OCI-LY1 (cell line): Measurements from ENCODE around the gene MINDY1.

ENCODE experiments used
- H2AFZ ChIP-seq: fragments of 200-600 bp; sonication (generic), shearing (Covaris generic); 2 replicates; pipeline ENCODE4 v1.6.0; 2014; ENCODE audit warnings: antibody characterized with exemption, mild to moderate bottlenecking, low read length
- H3F3A ChIP-seq: fragments of 200-600 bp; sonication (generic), shearing (Covaris generic); 2 replicates; pipeline ENCODE4 v1.6.0; 2014; ENCODE audit warnings: mild to moderate bottlenecking, antibody characterized with exemption, low read length, moderate library complexity; ENCODE audit not compliant: insufficient read depth
- H3K27ac ChIP-seq: fragments of 200-600 bp; sonication (generic); 2 replicates; pipeline ENCODE4 v1.5.1; 2014; ENCODE audit warnings: low read length, mixed run types, mild to moderate bottlenecking, low read depth; ENCODE audit not compliant: poor library complexity, severe bottlenecking
- H3K27me3 ChIP-seq: fragments of 200-600 bp; sonication (generic); 2 replicates; pipeline ENCODE4 v1.6.0; 2014; ENCODE audit warnings: antibody characterized with exemption, mild to moderate bottlenecking, low read length, moderate library complexity; ENCODE audit not compliant: insufficient read depth
- H3K36me3 ChIP-seq: fragments of 200-600 bp; sonication (generic); 2 replicates; pipeline ENCODE4 v1.6.1; 2014; ENCODE audit warnings: mild to moderate bottlenecking, antibody characterized with exemption, low read length, moderate library complexity, mixed read lengths; ENCODE audit not compliant: insufficient read depth
- H3K4me1 ChIP-seq: fragments of 200-600 bp; sonication (generic); 2 replicates; pipeline ENCODE4 v1.5.1; 2014; ENCODE audit warnings: mild to moderate bottlenecking, low read length, moderate library complexity; ENCODE audit not compliant: insufficient read depth, severe bottlenecking
- H3K4me2 ChIP-seq: fragments of 200-600 bp; sonication (generic), shearing (Covaris generic); 2 replicates; pipeline ENCODE4 v1.6.1; 2014; ENCODE audit warnings: low read length
- H3K4me3 ChIP-seq: fragments of 200-600 bp; sonication (generic); 2 replicates; pipeline ENCODE4 v1.5.1; 2014; ENCODE audit warnings: low read length, low read depth, mild to moderate bottlenecking, mixed read lengths; ENCODE audit not compliant: poor library complexity, severe bottlenecking
- H3K79me2 ChIP-seq: fragments of 200-600 bp; shearing (Covaris generic); 2 replicates; pipeline ENCODE4 v1.6.1; 2016; ENCODE audit warnings: mixed run types, low read length, mixed read lengths; ENCODE audit not compliant: insufficient read depth
- H3K9ac ChIP-seq: fragments of 200-600 bp; sonication (generic), shearing (Covaris generic); 2 replicates; pipeline ENCODE4 v1.6.1; 2014; ENCODE audit warnings: mild to moderate bottlenecking, low read length, mixed read lengths
- H3K9me2 ChIP-seq: fragments of 200-600 bp; sonication (generic), shearing (Covaris generic); 2 replicates; pipeline ENCODE4 v1.6.1; 2014; ENCODE audit warnings: low read depth, mild to moderate bottlenecking, low read length, mixed read lengths
- H3K9me3 ChIP-seq: fragments of 200-600 bp; shearing (Covaris generic); 2 replicates; pipeline ENCODE4 v1.6.1; 2014; ENCODE audit warnings: low read length, mixed read lengths
- H4K20me1 ChIP-seq: fragments of 200-600 bp; sonication (generic), shearing (Covaris generic); 2 replicates; pipeline ENCODE4 v1.6.0; 2016; ENCODE audit warnings: mild to moderate bottlenecking, low read length; ENCODE audit not compliant: insufficient read depth
- EZH2 ChIP-seq: fragments of 200-600 bp; sonication (generic), shearing (Covaris generic); IDR thresholded peaks from 2 replicates; pipeline ENCODE4 v1.8.0; 2017; ENCODE audit warnings: borderline replicate concordance, mixed run types, mild to moderate bottlenecking, antibody characterized with exemption, low read length, moderate library complexity, mixed read lengths
- TF ChIP-seq, protein P1 (sequence below): fragments of 200-600 bp; sonication (generic), shearing (Covaris generic); IDR thresholded peaks from 2 replicates; pipeline ENCODE4 v1.5.1; 2017; ENCODE audit warnings: mild to moderate bottlenecking, antibody characterized with exemption, low read length, moderate library complexity, mixed read lengths

Gene MINDY1

DNA sequence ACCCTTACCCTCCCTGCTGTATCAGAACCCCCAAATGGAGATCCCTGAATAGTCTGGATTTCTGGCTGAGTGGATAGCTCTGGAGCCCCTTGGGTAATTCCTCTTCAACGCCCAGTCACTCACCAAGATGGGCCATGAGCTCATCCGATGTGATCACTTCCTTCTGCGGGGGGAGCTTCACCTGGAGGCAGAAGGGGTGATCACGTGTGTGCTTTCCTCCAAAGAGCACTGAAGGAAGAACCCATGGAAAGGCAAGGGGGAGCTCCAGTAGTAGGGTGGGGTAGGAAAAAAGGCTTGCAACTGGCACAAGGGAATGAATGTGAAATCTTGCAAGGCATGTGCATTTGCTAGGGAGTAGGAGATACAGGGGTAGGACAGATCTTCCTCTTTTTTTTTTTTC lies 5.1 kb downstream of the MINDY1 start:
- Histone ChIP-seq H3K27me3 (no peaks in the 10 kb centered on the region), H3K27ac (no peak overlapping the region), H3K9me3 (no peaks in the 10 kb centered on the region), H2AFZ (no peak overlapping the region), H3K79me2 (no peaks in the 10 kb centered on the region), H3K4me1 (peaks cover 18% of the 10 kb centered on the region), H3K9ac (no peak overlapping the region), H3K9me2 (no peaks in the 10 kb centered on the region), H3F3A (no peaks in the 10 kb centered on the region), H3K4me3 (no peak overlapping the region), H4K20me1 (no peaks in the 10 kb centered on the region), H3K4me2 (no peak overlapping the region), H3K36me3 (no peaks in the 10 kb centered on the region; the same call in 1 of the 2 replicates)
- no peak for TF ChIP-seq EZH2
- TF ChIP-seq, protein P1, sequence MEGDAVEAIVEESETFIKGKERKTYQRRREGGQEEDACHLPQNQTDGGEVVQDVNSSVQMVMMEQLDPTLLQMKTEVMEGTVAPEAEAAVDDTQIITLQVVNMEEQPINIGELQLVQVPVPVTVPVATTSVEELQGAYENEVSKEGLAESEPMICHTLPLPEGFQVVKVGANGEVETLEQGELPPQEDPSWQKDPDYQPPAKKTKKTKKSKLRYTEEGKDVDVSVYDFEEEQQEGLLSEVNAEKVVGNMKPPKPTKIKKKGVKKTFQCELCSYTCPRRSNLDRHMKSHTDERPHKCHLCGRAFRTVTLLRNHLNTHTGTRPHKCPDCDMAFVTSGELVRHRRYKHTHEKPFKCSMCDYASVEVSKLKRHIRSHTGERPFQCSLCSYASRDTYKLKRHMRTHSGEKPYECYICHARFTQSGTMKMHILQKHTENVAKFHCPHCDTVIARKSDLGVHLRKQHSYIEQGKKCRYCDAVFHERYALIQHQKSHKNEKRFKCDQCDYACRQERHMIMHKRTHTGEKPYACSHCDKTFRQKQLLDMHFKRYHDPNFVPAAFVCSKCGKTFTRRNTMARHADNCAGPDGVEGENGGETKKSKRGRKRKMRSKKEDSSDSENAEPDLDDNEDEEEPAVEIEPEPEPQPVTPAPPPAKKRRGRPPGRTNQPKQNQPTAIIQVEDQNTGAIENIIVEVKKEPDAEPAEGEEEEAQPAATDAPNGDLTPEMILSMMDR, result no peak

- H3K4me2 ChIP-seq, result no peak overlapping the region
- no peaks in the 10 kb centered on the region for H4K20me1 ChIP-seq
- H3K9me2 ChIP-seq, result no peaks in the 10 kb centered on the region
- no peak overlapping the region for H3K9ac ChIP-seq
- H2AFZ ChIP-seq, result no peak overlapping the region
- no peak overlapping the region for H3K27ac ChIP-seq
- no peaks in the 10 kb centered on the region for H3K27me3 ChIP-seq
- H3K36me3 ChIP-seq, result no peaks in the 10 kb centered on the region; the same call in 1 of the 2 replicates
- no peaks in the 10 kb centered on the region for H3K79me2 ChIP-seq
- H3F3A ChIP-seq, result no peaks in the 10 kb centered on the region
- TF ChIP-seq EZH2, result no peak
- TF ChIP-seq, protein P1, result no peak
- no peak overlapping the region for H3K4me3 ChIP-seq
- no peaks in the 10 kb centered on the region for H3K9me3 ChIP-seq
- peaks cover 12% of the 10 kb centered on the region for H3K4me1 ChIP-seq
Measured at GRCh38 chr1:151000408-151000807, 6.3 kb downstream of the MINDY1 start.

DNA sequence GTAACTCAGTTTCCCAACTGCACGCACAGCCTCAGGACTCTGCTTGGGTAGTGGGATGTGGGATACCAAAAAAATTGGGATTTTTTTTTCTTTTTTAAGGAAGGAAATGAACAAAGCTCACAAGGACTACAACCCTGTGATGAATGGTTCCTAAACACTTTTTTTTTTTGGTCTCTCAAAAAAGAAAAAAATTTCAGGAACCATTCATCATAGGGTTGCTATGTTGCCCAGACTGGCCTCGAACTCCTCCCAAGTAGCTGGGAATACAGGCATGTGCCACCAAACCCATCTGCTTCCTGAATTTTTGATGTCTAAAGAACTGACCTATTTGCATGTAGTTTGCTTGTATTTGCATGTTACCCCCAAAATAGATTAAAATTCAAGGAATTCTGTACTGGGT lies 6.8 kb downstream of the MINDY1 start:
- no peaks in the 10 kb centered on the region for H3K9me3 ChIP-seq
- no peaks in the 10 kb centered on the region for H3K79me2 ChIP-seq
- H3K36me3 ChIP-seq, result no peaks in the 10 kb centered on the region; the same call in 1 of the 2 replicates
- TF ChIP-seq, protein P1, result no peak
- no peak for TF ChIP-seq EZH2
- no peaks in the 10 kb centered on the region for H4K20me1 ChIP-seq
- H3K27ac ChIP-seq, result no peak overlapping the region
- no peak overlapping the region for H3K4me3 ChIP-seq
- H3K9me2 ChIP-seq, result no peaks in the 10 kb centered on the region
- no peaks in the 10 kb centered on the region for H3F3A ChIP-seq
- no peak overlapping the region for H2AFZ ChIP-seq
- H3K9ac ChIP-seq, result no peak overlapping the region
- peaks cover 10% of the 10 kb centered on the region for H3K4me1 ChIP-seq
- no peaks in the 10 kb centered on the region for H3K27me3 ChIP-seq
- H3K4me2 ChIP-seq, result no peak overlapping the region
